ENCODE measurements around the gene SHPK.

- TF ChIP-seq CTCF (IDR thresholded peaks at IDR 0.05) (no peak), POLR2AphosphoS5 (IDR thresholded peaks at IDR 0.05) (no peak)
These were observed 60.5 kb downstream of the SHPK start for GRCh38 chr17:3575511-3575910.

Data from upper lobe of left lung (tissue), 4 donors.